NCI-H82 (cell line): ENCODE measurements around the gene LRCH2.

Source experiments
- DNase-seq: peaks from one replicate; lab custom pipeline; 2025; lab: John Stamatoyannopoulos, UW

LRCH2 gene

DNA sequence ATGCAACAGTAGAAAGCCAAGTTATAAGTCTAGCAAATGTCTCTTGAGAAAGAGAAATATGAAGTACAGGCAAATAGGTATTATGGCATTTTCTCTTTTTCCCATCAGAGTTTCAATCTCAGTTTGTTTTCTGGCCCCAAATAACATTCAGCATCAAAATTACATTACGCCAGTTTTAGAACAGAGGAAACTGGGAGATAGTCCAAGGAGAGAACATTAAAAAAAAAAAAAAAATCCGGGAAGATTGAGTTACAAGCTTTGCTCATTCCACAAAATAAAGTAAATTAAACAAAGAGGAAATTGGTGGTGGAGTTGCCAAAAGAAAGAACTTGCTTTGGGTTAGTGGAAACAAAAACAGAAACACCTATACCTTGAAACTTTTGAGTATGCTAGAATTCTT, 166.1 kb downstream of the LRCH2 start:
- no peak for DNase-seq

DNA sequence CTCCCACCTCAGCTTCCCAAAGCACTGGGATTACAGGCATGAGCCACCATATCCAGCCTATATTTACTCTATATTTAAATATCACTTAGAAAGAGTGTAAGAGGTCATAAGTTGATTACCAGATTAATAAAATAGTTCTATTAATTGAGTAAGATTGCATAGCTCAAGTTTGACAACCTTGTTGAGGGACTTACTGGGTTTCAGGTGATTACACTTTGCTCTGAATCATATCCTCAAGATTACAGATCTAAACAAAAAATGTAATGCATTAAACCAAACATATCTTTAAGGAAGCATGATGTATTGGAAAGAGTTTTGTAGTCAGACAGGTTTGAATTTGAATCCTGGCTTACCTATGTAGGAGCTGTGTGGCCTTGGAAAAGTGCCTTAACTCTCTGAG, 168.6 kb downstream of the LRCH2 start:
- no peak for DNase-seq
